ENCODE measurements around the gene FSTL3.
"Not testable (repeated sequence)": the region's sequence is repeated elsewhere in the genome, so short reads cannot be mapped to it uniquely, and the experiment has no call there.

The FSTL3 gene

GRCh38 chr19:682678-683320, 6.6 kb downstream of the FSTL3 start:
- DNase-seq = no peak

DNA sequence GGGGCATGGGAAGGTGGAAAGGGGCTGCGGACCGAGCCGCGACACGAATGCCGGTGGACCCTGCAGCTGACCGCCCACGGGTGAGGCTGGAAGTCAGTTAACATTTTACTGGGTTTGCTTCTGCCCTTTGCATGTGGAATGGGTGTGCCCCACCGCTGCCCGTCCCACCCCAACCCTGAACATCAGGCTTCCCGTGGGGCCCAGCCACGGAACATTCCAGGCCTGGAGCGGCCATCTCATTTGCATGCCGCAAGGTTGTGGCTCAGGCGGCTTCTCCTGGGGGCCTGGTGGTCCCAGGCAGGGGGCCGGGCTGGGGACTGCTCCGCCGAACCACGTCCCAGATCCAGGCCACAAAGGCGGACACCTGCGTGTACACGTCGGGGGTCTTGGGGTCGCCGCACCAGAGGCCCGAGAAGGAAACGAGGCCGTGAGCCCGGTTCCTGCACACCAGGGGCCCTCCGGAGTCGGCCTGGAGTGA, 9.3 kb downstream of the FSTL3 start:
- DNase-seq = no peak

DNA sequence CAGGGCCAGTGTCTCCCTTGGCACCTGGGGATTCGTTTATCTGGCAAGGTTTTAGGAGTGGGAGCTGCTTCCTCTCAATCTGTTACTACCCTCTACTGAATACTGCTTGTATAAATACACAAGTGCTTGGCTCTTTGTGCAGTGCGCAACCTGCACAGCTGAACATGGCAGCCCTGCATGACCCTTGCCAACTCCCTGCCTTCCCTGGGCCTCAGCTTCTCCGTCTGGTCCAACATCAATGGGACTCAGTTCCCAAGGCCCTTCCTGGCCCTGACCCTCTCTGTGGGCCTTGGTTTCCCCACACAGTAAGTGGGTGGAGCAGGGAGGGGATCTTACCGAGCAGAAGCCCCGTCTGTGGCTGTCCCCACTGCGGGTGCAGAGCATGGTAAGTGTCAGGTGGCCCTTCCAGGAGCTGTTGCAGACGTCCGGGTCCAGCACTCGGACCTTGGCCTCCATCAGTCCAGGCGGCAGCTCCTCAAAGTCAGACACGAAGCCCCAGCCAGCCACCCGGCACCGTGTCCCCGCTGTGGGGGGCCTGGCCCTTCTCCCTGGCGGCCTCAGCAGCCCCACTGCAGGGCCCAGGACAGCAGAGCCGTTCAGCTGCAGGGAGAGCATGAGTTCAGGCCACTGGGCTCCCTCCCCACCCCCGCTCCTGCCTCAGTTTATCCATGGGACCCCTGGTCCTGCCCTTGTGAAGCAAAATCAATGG, 10.6 kb downstream of the FSTL3 start:
- DNase-seq = no peak

GRCh38 chr19:687569-688166, 11.5 kb downstream of the FSTL3 start:
- DNase-seq = no peak

DNA sequence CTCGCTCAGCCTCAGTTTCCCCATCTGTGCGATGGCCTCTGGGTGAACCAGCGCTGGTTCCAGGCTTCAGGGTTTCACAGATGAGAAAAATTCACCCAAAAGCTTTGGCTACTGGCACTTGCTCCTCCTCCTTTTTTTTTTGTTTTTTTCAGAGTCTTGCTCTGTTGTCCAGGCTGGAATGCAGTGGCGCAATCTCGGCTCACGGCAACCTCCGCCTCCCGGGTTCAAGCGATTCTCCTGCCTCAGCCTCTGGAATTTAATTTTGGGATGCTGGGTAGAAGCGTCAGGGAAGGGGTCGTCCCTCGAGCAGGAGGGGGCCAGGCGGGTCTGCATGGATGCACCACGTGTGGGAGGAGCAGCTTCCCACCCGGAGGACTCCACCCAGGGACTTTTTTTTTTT, 12.0 kb downstream of the FSTL3 start:
- no peak for DNase-seq

DNA sequence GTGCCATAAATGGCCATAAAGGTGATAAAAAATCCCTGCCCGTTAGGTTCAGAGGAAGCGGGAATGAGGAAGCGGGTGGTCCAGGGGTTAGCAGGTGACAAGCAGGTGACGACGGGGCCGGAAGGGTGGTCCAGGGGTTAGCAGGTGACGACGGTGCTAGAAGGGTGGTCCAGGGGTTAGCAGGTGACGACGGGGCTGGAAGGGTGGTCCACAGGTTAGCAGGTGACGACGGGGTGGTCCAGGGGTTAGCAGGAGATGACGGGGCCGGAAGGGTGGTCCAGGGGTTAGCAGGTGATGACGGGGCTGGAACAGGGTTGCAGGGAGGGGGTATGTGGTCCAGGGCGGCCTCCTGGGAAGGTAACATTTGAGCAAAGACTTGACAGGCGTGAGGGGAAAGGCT, 12.8 kb downstream of the FSTL3 start:
- no peak for DNase-seq

DNA sequence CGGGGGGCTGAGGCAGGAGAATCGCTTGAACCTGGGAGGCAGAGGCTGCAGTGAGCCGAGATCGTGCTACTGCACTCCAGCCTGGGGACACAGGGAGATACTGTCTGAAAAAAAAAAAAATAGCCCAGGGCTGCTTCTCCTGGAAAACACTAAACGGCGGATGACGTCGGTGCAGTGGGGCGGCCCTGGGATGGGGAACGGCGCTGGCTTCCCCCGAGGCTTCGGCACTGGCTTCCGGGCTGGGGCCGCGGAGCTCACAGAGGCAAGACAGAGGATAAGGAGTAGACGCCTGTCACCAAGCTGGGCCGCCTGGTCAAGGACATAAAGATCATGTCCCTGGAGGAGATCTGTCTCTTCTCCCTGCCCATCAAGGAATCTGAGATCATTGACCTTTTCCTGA, 14.0 kb downstream of the FSTL3 start:
- DNase-seq = no peak

GRCh38 chr19:694481-695351, 18.5 kb downstream of the FSTL3 start:
- no peak for DNase-seq

GRCh38 chr19:695352-695949, 19.3 kb downstream of the FSTL3 start, which contains the start of gene PRSS57:
Gene PRSS57 (minus strand): TSS chr19:695452. CDS start chr19:695430, 22 bp downstream.
- no peak for DNase-seq

DNA sequence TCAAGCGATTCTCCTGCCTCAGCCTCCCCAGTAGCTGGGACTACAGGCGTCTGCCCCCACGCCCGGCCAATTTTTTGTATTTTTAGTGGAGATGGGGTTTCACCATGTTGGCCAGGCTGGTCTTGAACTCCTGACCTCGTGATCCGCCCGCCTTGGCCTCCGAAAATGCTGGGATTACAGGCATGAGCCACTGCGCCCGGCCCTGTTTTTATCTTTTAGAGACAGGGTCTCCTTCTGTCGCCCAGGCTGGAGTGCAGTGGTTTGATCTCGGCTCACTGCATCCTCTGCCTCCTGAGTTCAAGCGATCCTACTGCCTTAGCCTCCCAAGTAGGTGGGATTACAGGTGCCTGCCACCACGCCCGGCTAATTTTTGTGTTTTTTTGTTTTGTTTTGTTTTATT, 22.3 kb downstream of the FSTL3 start:
- DNase-seq = not testable (repeated sequence)

DNA sequence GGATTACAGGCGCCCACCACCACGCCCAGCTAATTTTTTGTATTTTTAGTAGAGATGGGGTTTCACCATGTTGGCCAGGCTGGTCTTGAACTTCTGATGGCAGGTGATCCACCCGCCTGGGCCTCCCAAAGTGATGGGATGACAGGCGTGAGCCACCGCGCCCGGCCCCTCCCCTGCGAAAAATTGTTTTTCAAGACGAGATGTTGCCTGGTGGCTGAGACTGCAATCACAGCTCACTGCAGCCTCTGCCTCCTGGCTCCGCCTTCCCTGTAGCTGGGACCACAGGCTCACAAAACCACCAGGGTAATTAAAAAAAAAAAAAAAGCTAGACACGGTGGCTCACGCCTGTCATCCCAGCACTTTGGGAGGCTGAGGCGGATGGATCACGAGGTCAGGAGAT, 23.7 kb downstream of the FSTL3 start:
- DNase-seq = not testable (repeated sequence)

GRCh38 chr19:702847-703246, 26.7 kb downstream of the FSTL3 start:
- DNase-seq = not testable (repeated sequence)

DNA sequence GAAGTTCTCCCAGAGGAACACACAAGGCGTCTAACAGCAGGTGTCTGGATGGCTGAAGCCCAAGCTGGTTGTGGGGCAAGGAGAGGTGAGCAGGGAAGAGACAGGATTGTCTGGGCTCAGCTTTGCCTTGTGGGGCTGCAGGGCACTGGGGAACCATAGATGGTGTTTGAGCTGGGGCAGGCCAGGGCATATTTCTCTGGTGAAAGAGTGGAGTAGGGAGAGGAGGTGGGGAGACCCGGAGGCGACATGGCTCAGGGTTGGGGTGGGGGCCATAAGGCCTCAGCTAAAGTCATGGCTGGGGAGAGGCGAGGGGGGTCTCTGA, 27.1 kb downstream of the FSTL3 start:
- DNase-seq = no peak

- peak in 1 of 2 donors; percentile 22 for DNase-seq
Measured at GRCh38 chr19:703651-704446, 27.7 kb downstream of the FSTL3 start.

DNA sequence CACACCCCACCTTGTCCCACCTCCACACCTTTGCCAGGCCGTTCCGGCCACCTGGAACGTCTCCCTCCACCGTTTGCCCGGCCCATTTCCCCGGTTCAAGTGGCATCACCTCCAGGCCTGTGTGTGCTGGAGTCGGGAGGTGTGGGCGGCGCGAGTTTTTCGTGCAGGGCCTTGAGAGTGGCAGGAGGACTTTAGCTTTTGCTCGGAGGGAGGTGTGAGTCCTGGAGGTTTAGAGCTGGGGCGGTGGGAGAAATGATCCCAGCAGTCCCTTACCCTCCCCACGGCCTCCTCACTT, 28.2 kb downstream of the FSTL3 start:
- DNase-seq = no peak

DNA sequence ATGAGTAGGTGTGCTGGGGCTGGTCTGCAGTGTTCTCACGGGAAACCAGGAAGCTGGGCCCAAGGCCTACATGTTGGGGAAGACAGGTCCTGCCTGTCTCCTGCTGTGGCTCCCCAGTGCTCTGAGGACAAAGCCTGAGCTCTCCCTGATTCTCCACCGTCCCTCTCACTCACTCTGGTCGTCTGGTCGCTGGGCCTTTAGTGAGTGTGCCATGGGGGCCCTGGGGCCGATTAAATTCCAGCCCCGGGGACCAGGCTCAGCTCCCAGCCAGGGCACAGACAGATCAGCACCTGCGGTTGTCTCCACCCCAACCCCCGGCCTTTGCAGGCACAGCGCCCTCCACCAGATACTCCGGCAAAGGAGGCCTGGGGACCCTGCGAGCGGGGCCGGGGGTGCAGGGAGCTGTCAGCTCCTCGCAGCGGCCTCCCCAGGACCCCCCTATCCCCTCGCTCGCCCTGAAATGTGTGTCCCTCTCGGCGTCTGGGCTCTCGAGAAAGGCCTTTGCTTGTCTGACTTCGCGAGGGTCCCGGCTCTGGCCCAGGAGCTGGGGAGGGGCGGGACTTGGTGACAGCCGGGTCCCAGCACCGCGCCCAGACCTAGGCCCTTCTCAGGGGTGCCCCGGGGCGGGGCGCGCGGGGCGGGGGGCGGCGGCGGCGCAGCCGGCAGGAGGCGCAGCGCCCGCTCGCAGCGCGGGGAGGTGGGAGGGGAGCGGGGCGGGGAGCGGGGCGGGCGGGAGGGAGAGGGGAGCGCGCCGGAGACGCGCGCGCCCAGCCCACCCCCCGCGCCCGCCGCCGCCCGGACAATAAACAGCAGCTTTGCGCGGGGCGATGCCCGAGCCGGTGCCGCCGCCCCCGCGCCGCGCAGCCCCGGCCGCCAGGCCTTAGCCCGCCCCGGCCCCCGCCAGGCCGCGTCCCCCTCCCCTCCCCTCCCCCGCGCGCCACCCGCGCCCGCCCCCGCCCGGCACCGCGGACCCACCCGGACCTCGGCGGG, 32.3 kb downstream of the FSTL3 start, which contains the start of gene PALM:
Gene PALM, plus strand, starts transcription at position 782 of the 990 bp plus-strand sequence. CDS start 212 bp downstream, outside the sequence.
- peak in 1 of 2 donors; percentile 13 for DNase-seq

GRCh38 chr19:709196-709964, 33.2 kb downstream of the FSTL3 start:
- DNase-seq = no peak

DNA sequence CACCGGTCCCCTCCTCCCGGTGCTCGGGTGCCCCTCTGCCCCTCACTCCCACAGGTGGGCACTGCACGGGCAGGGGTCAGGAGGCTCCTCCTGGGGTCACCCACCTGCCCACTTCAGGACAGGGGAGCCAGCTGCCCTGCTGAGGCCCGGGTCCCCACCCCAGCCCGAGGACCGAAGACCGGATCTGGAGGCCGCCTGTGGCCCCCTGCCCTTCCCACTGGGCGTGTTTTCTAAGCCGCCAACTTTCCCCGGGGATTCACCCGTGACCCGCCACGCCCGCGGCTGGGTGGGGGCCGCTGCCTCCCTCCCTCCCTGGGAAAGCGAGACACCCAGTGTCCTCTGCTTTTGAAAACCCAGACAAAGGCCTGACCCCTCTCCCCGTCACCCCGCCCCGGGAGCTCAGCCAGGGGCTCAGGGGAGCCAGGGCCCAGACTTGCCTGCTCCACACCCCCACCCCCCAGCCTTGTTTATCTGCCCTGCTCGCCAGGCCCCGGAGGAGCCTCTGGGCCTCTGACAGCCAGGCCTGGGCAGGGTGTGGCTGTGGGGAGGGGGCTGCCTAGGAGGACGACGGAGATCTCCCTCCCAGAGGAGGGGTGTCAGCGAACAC, 33.9 kb downstream of the FSTL3 start:
- no peak for DNase-seq

GRCh38 chr19:710767-711166, 34.6 kb downstream of the FSTL3 start:
- DNase-seq = no peak
